OCI-LY1 (cell line): ENCODE data around the gene MRPS11.

ENCODE experiments used
- EZH2 ChIP-seq: fragments of 200-600 bp; sonication (generic), shearing (Covaris generic); IDR thresholded peaks from 2 replicates; pipeline ENCODE4 v1.8.0; 2017; ENCODE audit warnings: borderline replicate concordance, mixed run types, mild to moderate bottlenecking, antibody characterized with exemption, low read length, moderate library complexity, mixed read lengths
- TF ChIP-seq, protein P1 (sequence below): fragments of 200-600 bp; sonication (generic), shearing (Covaris generic); IDR thresholded peaks from 2 replicates; pipeline ENCODE4 v1.5.1; 2017; ENCODE audit warnings: mild to moderate bottlenecking, antibody characterized with exemption, low read length, moderate library complexity, mixed read lengths

DNA sequence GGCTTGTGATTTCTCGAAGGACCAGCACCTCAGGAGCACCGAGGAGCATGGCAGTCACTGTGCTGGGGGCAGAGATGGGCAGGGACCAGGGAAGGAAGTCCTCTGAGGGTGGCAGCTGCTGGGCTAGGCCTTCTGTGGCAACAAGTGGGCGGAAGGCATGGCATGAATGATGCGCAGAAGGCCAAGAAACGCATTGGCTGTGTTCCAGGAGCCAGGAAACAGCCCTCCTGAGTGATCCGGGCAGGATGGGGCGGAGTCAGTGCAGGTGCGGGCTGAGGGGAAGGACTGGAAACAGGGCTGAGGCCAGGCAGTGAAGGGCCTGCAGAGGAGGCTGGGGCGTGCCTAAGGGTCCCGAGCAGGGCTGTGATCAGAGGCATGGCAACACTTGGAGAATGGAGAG is 23.6 kb downstream of the MRPS11 start:
- TF ChIP-seq, protein P1, sequence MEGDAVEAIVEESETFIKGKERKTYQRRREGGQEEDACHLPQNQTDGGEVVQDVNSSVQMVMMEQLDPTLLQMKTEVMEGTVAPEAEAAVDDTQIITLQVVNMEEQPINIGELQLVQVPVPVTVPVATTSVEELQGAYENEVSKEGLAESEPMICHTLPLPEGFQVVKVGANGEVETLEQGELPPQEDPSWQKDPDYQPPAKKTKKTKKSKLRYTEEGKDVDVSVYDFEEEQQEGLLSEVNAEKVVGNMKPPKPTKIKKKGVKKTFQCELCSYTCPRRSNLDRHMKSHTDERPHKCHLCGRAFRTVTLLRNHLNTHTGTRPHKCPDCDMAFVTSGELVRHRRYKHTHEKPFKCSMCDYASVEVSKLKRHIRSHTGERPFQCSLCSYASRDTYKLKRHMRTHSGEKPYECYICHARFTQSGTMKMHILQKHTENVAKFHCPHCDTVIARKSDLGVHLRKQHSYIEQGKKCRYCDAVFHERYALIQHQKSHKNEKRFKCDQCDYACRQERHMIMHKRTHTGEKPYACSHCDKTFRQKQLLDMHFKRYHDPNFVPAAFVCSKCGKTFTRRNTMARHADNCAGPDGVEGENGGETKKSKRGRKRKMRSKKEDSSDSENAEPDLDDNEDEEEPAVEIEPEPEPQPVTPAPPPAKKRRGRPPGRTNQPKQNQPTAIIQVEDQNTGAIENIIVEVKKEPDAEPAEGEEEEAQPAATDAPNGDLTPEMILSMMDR, result no peak
- no peak for TF ChIP-seq EZH2
